IMR-90 (cell line): ENCODE measurements around the gene HAND2. TPM values are rescaled to one million over a fixed set of nuclear protein-coding genes. Genes with fewer than 3 reads are reported as not detected.

Experiments
- ATAC-seq: fragments of 200-7000 bp; cut with Tn5 transposase; 2 replicates; pipeline ENCODE4 v1.9.1; 2020; ENCODE audit warnings: low read depth, mild to moderate bottlenecking, moderate library complexity
- BruUV-seq: library from RNA; stranded (reverse); fragments of 400-500 nt; replicated peaks from 2 replicates; lab custom pipeline; 2021; lab: Mats Ljungman, UMichigan
- CTCF ChIA-PET: fragments of 300-600 bp; formaldehyde crosslinking; extraction: SDS; loops from one replicate; lab custom pipeline; 2021; ENCODE audit warnings: antibody characterized with exemption; lab: Yijun Ruan, JAX
- POLR2A ChIA-PET: fragments of 300-600 bp; sonication (Branson Sonifier 250); formaldehyde crosslinking; loops from one replicate; lab custom pipeline; 2022; ENCODE audit warnings: antibody characterized with exemption; ENCODE audit not compliant: unreplicated experiment; lab: Charles Lee
- DNase-seq: peaks from one replicate; pipeline ENCODE4 v3.0.0; 2013
- H2AFZ ChIP-seq: replicated peaks from 2 replicates; pipeline ENCODE3; 2013; ENCODE audit warnings: low read length, mild to moderate bottlenecking; ENCODE audit not compliant: poor library complexity
- H2AK5ac ChIP-seq: 2 replicates; pipeline ENCODE4 v1.6.1; 2013; ENCODE audit warnings: low read depth, low read length, inconsistent platforms
- H2AK9ac ChIP-seq: replicated peaks from 2 replicates; pipeline ENCODE3; 2013; ENCODE audit warnings: mild to moderate bottlenecking, low read depth, low read length, moderate library complexity; ENCODE audit not compliant: poor library complexity
- H2BK120ac ChIP-seq: 2 replicates; pipeline ENCODE4 v1.6.1; 2013; ENCODE audit warnings: low read depth, low read length, inconsistent platforms
- H2BK15ac ChIP-seq: 3 replicates; pipeline ENCODE4 v1.6.1; 2013; ENCODE audit warnings: low read depth, low read length, inconsistent platforms
- H2BK20ac ChIP-seq: 2 replicates; pipeline ENCODE4 v1.6.1; 2013; ENCODE audit warnings: low read depth, mild to moderate bottlenecking, inconsistent platforms, low read length, moderate library complexity
- H2BK5ac ChIP-seq: 2 replicates; pipeline ENCODE4 v1.6.1; 2013; ENCODE audit warnings: mild to moderate bottlenecking, low read depth, low read length, inconsistent platforms; ENCODE audit not compliant: poor library complexity, severe bottlenecking
- H3K14ac ChIP-seq: replicated peaks from 2 replicates; pipeline ENCODE4 v1.6.1; 2013; ENCODE audit warnings: low read depth, low read length, inconsistent platforms
- H3K18ac ChIP-seq: 2 replicates; pipeline ENCODE4 v1.6.1; 2013; ENCODE audit warnings: low read depth, low read length, control low read depth
- H3K23ac ChIP-seq: 2 replicates; pipeline ENCODE4 v1.6.1; 2013; ENCODE audit warnings: low read depth, low read length, inconsistent platforms
- H3K27ac ChIP-seq: 2 replicates; pipeline ENCODE4 v1.5.1; 2013; ENCODE audit warnings: mild to moderate bottlenecking, control low read depth, low read length; ENCODE audit not compliant: insufficient read depth
- H3K27me3 ChIP-seq: 2 replicates; pipeline ENCODE4 v1.6.1; 2013; ENCODE audit warnings: low read length; ENCODE audit not compliant: control insufficient read depth, insufficient read depth
- H3K36me3 ChIP-seq: 2 replicates; pipeline ENCODE4 v1.6.1; 2013; ENCODE audit warnings: low read length, mixed read lengths; ENCODE audit not compliant: control insufficient read depth, insufficient read depth
- H3K4ac ChIP-seq: 2 replicates; pipeline ENCODE4 v1.6.1; 2013; ENCODE audit warnings: low read depth, low read length, inconsistent platforms
- H3K4me1 ChIP-seq: 2 replicates; pipeline ENCODE4 v1.6.1; 2013; ENCODE audit warnings: low read length, mixed read lengths; ENCODE audit not compliant: control insufficient read depth, insufficient read depth
- H3K4me2 ChIP-seq: 2 replicates; pipeline ENCODE4 v1.6.1; 2013; ENCODE audit warnings: low read depth, mild to moderate bottlenecking, control low read depth, low read length, moderate library complexity
- H3K4me3 ChIP-seq: 2 replicates; pipeline ENCODE4 v1.5.1; 2013; ENCODE audit warnings: low read depth, mild to moderate bottlenecking, control low read depth, low read length, moderate library complexity; ENCODE audit not compliant: insufficient read depth
- H3K56ac ChIP-seq: 2 replicates; pipeline ENCODE4 v1.6.1; 2013; ENCODE audit warnings: low read length, inconsistent platforms; ENCODE audit not compliant: insufficient read depth; ENCODE audit errors: extremely low read depth
- H3K79me1 ChIP-seq, 2 experiments: 2 replicates each; pipeline ENCODE4 v1.6.1; 2013; ENCODE audit warnings: low read length in 2 of 2, inconsistent platforms in 1 of 2, low read depth in 1 of 2
- H3K9ac ChIP-seq: 2 replicates; pipeline ENCODE4 v1.6.1; 2013; ENCODE audit warnings: low read depth, low read length, control low read depth
- H3K9me1 ChIP-seq: 2 replicates; pipeline ENCODE4 v1.6.1; 2013; ENCODE audit warnings: low read length, inconsistent platforms; ENCODE audit not compliant: insufficient read depth
- H3K9me3 ChIP-seq: 2 replicates; pipeline ENCODE4 v1.6.1; 2013; ENCODE audit warnings: low read length; ENCODE audit not compliant: control insufficient read depth, insufficient read depth
- H4K20me1 ChIP-seq: 2 replicates; pipeline ENCODE4 v1.6.1; 2013; ENCODE audit warnings: low read length, inconsistent platforms; ENCODE audit not compliant: insufficient read depth
- H4K5ac ChIP-seq: 2 replicates; pipeline ENCODE4 v1.6.1; 2013; ENCODE audit warnings: mild to moderate bottlenecking, low read depth, low read length, control low read depth
- H4K8ac ChIP-seq, 2 experiments: 2 replicates each; pipeline ENCODE4 v1.6.1; 2013; ENCODE audit warnings: low read depth in 2 of 2, low read length in 2 of 2, control low read depth in 1 of 2, inconsistent platforms in 1 of 2
- H4K91ac ChIP-seq: 2 replicates; pipeline ENCODE4 v1.6.1; 2013; ENCODE audit warnings: low read depth, low read length, inconsistent platforms; ENCODE audit not compliant: insufficient read depth
- BHLHE40 ChIP-seq: fragments of 150-350 bp; IDR thresholded peaks from 2 replicates; pipeline ENCODE4 v1.6.1; 2016; ENCODE audit warnings: mild to moderate bottlenecking, low read depth, low read length
- MAFK ChIP-seq: IDR thresholded peaks from 2 replicates; pipeline ENCODE4 v1.6.1; 2012; ENCODE audit warnings: low read depth, low read length, improper control_type of control experiment
- MAZ ChIP-seq: IDR thresholded peaks from 2 replicates; pipeline ENCODE4 v1.6.1; 2012; ENCODE audit warnings: low read depth, mild to moderate bottlenecking, low read length, improper control_type of control experiment, moderate library complexity, borderline replicate concordance
- POLR2A ChIP-seq: IDR thresholded peaks from 2 replicates; pipeline ENCODE4 v1.6.1; 2012; ENCODE audit warnings: mild to moderate bottlenecking, low read depth, low read length
- WGBS, 2 experiments: methylation state at CpG; one replicate each; pipeline versions ENCODE4 v1.1.5 to v1.1.7; 2013; ENCODE audit warnings: missing lambda C conversion rate in 2 of 2; ENCODE audit not compliant: insufficient read length in 1 of 2; ENCODE audit errors: extremely low coverage in 2 of 2; 5-methylcytosine and 5-hydroxymethylcytosine counted together
- dilution Hi-C: fragments of 300-500 bp; cut with HindIII; formaldehyde crosslinking; loops from one replicate; pipeline ENCODE4 v1.14.3; 2018; ENCODE audit warnings: low sequenced_read_pairs; ENCODE audit not compliant: unreplicated experiment
- in situ Hi-C: fragments of 300-500 bp; cut with MboI; formaldehyde crosslinking; loops from 3 replicates; pipeline ENCODE4 v1.14.3; 2019; ENCODE audit warnings: low sequenced_read_pairs, inconsistent platforms, mixed read lengths
- intact Hi-C: fragments of 100-400 bp; cut with micrococcal nuclease; formaldehyde crosslinking; loops from 2 replicates; pipeline ENCODE4 v1.10.0; 2022
- polyA plus RNA-seq, 3 experiments: library from polyadenylated mRNA; depleted of rRNA; stranded (reverse); fragments of >200 nt; gene quantifications; 2 replicates each; pipeline ENCODE4 v1.2.3, GENCODE V29; 2012; ENCODE audit warnings: low replicate concordance in 1 of 3
- total RNA-seq: library from RNA; depleted of rRNA; stranded (reverse); fragments of >200 nt; gene quantifications from 2 replicates; pipeline ENCODE4 v1.2.3, GENCODE V29; 2012

The HAND2 gene
- total and polyA plus RNA-seq, 2 of the 4 experiments (the other 2 are of a cell fraction) = 0.36 to 0.97 TPM

DNA sequence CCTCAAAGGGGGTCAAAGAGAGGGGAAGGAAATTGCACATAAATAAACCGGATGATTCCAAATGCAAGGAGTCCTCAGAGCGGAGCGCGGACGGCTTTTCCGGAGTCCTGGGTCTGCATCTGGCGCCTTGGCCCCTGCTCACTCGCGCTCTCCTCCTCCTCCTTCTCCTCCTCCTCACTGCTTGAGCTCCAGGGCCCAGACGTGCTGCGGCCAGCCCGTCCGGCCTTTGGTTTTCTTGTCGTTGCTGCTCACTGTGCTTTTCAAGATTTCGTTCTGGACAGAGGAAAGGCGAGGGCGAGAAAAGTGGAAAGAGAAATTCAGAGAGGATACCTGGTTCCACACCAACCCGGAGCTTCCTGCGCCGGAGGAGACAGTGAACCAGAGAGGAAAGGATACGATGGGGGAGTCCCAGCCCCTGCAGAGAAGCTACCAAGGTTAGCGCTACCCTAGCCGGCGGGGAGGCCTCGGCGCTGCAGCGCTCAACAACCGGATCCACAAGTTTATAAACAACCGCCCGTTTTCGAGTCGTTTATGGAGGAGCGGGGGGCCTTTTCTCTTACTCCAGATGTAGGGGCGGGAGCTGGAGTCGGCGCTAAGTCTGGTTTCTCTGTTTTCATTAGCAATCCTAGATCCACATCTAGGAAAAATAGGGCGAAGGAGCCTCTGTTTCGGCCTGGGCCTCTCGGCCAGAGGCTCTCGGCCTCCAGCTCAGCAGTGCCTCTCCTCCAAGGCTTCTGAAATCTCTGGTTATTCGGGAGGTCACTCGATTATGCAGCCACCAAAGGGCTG lies 2.7 kb downstream of the HAND2 start:
- no peak for ATAC-seq
- in situ Hi-C loops = no loop called here
- peaks cover 85% of the 10 kb centered on the region for H3K27me3 ChIP-seq

More for the DNA sequence above, 2.7 kb downstream of the HAND2 start:
- Histone ChIP-seq H2AFZ (no peak overlapping the region), H3K9me3 (peaks cover 21% of the 10 kb centered on the region; the same call in 1 of the 2 replicates), H3K4me1 (no peaks in the 10 kb centered on the region), H3K56ac (no peak overlapping the region), H3K9me1 (no peaks in the 10 kb centered on the region), H3K79me1 (no peaks in the 10 kb centered on the region), H3K18ac (no peak overlapping the region), H4K8ac (no peak overlapping the region), H3K4me2 (no peak overlapping the region), H2BK20ac (no peak overlapping the region), H3K14ac (no peak overlapping the region), H3K36me3 (no peaks in the 10 kb centered on the region), H3K4ac (no peak overlapping the region), H2AK5ac (no peak overlapping the region), H2BK120ac (no peak overlapping the region), H3K27ac (no peak overlapping the region), H3K4me3 (no peak overlapping the region), H4K5ac (no peak overlapping the region), H2BK15ac (no peak overlapping the region), H2BK5ac (no peak overlapping the region), H4K20me1 (no peaks in the 10 kb centered on the region), H2AK9ac (peak overlapping the region; percentile 23), H3K23ac (no peak overlapping the region), H3K9ac (no peak overlapping the region), H4K91ac (no peak overlapping the region)
- BruUV-seq = no TSS peak
- 42% methylated on average over 10 of the region's 42 CpGs; no CpG with 5 or more reads in 1 of the 2 experiments for WGBS, 2 experiments
- intact Hi-C loops (no loop called here), dilution Hi-C loops (no loop called here)
- ChIA-PET POLR2A (no interaction called here), CTCF (no interaction called here)
- no peak for DNase-seq
- no peak for TF ChIP-seq POLR2A
- no peak for TF ChIP-seq MAZ
- no peak for TF ChIP-seq BHLHE40
- TF ChIP-seq MAFK = no peak
